ENCODE data around the gene CUL7. TPM values are rescaled to one million over a fixed set of nuclear protein-coding genes. Genes with fewer than 3 reads are reported as not detected.

The CUL7 gene
- total and polyA plus RNA-seq, 9 of the 15 experiments (the other 6 are each of a cell fraction or from before 2014, with no cell fraction given): 0.44 to 20.1 (median 8.6) TPM

DNA sequence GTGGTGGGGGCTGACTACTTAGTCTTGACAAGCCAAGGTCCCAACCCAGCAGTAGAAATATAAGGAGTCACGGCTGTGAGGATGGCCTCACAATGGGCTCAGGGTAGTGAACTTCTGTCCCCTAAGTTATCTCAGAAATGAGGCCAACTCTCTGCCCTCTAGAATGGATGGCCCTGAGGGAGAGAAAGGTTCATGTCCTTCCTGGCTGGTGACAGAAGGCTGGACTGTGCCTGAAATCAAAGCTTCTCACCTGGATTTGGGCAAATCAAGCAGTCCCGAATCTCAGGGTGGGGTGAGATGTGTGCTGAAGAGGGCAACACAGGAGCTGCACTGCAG, 19.5 kb downstream of the CUL7 start (continued):
- no peak for TF ChIP-seq OTX1 (CRISPR knock-in tag; IDR thresholded peaks at IDR 0.05)

DNA sequence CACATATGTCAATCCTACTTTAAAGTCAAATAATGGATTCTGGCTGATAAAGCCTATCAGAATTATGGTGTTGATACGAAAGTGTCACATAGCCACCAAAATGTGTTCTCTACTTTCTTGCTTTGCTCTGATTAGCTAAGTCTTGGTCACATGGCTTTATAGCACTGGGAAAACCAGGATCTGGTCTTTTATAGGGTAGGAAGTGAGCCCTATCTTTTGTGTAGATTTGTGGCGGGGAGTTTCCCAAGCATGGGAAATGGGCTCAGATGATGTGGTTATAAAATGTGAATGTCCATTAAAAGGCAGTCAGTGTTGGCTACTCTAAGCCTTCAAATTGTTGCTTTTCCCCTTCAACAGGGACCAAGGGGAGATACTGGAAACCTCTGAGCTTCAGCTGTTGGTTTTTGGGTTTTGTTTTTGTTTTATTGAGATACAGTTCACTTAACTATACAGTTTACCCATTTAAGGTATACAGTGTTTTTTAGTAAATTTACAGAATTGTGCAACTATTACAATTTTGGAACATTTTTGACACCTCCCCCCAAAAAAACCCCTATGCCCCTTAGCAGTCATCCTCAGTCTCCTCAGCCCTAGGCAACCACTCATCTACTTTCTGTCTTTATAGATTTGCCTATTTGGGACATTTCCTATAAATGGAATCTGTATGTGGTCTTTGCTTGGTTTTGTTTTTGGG, 20.0 kb downstream of the CUL7 start:
- no peaks in the 10 kb centered on the region for H3K9me3 ChIP-seq (replicated peaks; ENCODE audit: control insufficient read depth, insufficient read depth, low read depth, low read length)
- DNase-seq (ENCODE audit: extremely low read depth in 1 of 4, low spot score in 3 of 4): no peak
- intact Hi-C loops (cut with micrococcal nuclease): no loop called here
- no peaks in the 10 kb centered on the region for H3K9me1 ChIP-seq (ENCODE audit: control insufficient read depth, insufficient read depth, low read length)
- 0 out of 2 replicates have a peak, but pooled peaks have one; percentile 1 for TF ChIP-seq POLR2A (conservative IDR thresholded peaks at IDR 0.05)
- no peak for TF ChIP-seq NR2C1 (IDR thresholded peaks at IDR 0.05)
- no peak for TF ChIP-seq NR2C1 (tag; IDR thresholded peaks at IDR 0.05)
- TF ChIP-seq BCL6 (CRISPR knock-in tag; IDR thresholded peaks at IDR 0.05): no peak
- 0 out of 2 replicates have a peak, but pooled peaks have one; percentile 8 for TF ChIP-seq SUPT5H (IDR thresholded peaks at IDR 0.05)
- TF ChIP-seq ZNF311 (CRISPR knock-in tag; IDR thresholded peaks at IDR 0.05): no peak
- TF ChIP-seq PRMT5 (CRISPR knock-in tag; IDR thresholded peaks at IDR 0.05): no peak
- TF ChIP-seq KLF13 (tag; IDR thresholded peaks at IDR 0.05; ENCODE audit: borderline replicate concordance, low read depth): no peak
- TF ChIP-seq, protein P1, sequence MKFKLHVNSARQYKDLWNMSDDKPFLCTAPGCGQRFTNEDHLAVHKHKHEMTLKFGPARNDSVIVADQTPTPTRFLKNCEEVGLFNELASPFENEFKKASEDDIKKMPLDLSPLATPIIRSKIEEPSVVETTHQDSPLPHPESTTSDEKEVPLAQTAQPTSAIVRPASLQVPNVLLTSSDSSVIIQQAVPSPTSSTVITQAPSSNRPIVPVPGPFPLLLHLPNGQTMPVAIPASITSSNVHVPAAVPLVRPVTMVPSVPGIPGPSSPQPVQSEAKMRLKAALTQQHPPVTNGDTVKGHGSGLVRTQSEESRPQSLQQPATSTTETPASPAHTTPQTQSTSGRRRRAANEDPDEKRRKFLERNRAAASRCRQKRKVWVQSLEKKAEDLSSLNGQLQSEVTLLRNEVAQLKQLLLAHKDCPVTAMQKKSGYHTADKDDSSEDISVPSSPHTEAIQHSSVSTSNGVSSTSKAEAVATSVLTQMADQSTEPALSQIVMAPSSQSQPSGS (CRISPR knock-in tag; IDR thresholded peaks at IDR 0.05): no peak
- no peak for TF ChIP-seq CEBPG (CRISPR knock-in tag; IDR thresholded peaks at IDR 0.05)
- 0 out of 4 replicates have a peak, but pooled peaks of 1 of the 2 experiments have one; percentile 34 for TF ChIP-seq CEBPG (tag; conservative IDR thresholded peaks at IDR 0.05 in 1 of 2, IDR thresholded peaks at IDR 0.05 in 1 of 2)
- no peak for ATAC-seq
- WGBS (ENCODE audit: insufficient coverage, low coverage, missing lambda C conversion rate): 86% methylated on average over 2 of the region's 2 CpGs
- H3K27me3 ChIP-seq (ENCODE audit: control insufficient read depth in 2 of 2, insufficient read depth in 2 of 2, low read length in 2 of 2): no peaks in the 10 kb centered on the region
- no peaks in the 10 kb centered on the region for H3K79me2 ChIP-seq (ENCODE audit: control insufficient read depth, insufficient read depth, low read length)
- H3K4me2 ChIP-seq (ENCODE audit: insufficient read depth, low read length): no peak overlapping the region
- no peaks in the 10 kb centered on the region; the same call in 1 of the 2 replicates for H4K20me1 ChIP-seq (replicated peaks; ENCODE audit: control insufficient read depth, insufficient read depth, low read length)
- in situ Hi-C loops (cut with MboI): no loop called here
- ChIA-PET CTCF (ENCODE audit: low intra/inter-chr PET ratio) (no interaction called here), POLR2A (interaction anchor here (0.7 to 5.7 kb wide), 7 partner anchors 9 to 110 kb away, joined by 3 to 22 read pairs (median 5); partner anchors contain the start of genes KLHDC3, MEA1 and RRP36)
- BruUV-seq (replicated peaks): no TSS peak
- no peak overlapping the region for H3K27ac ChIP-seq (ENCODE audit: extremely low read depth, low read depth, low read length)
- H2AFZ ChIP-seq (ENCODE audit: low read depth, low read length): no peak overlapping the region
- FAIRE-seq: no peak
- H3K9ac ChIP-seq (ENCODE audit: insufficient read depth in 1 of 2, low read depth in 2 of 2, low read length in 2 of 2): no peak overlapping the region
- H3K4me1 ChIP-seq (replicated peaks in 1 of 2; ENCODE audit: control insufficient read depth in 2 of 2, insufficient read depth in 2 of 2, low read length in 2 of 2): peaks cover 0 to 3% of the 10 kb centered on the region in 2 experiments; a peak in 1 of 5 replicates
- H3K4me3 ChIP-seq: no peak overlapping the region
- H3K36me3 ChIP-seq (ENCODE audit: control insufficient read depth, insufficient read depth, low read length): peaks cover 72% of the 10 kb centered on the region
